ENCODE data around the gene CD52.
"Not testable (repeated sequence)": the region's sequence is repeated elsewhere in the genome, so short reads cannot be mapped to it uniquely, and the experiment has no call there.

CD52 gene

DNA sequence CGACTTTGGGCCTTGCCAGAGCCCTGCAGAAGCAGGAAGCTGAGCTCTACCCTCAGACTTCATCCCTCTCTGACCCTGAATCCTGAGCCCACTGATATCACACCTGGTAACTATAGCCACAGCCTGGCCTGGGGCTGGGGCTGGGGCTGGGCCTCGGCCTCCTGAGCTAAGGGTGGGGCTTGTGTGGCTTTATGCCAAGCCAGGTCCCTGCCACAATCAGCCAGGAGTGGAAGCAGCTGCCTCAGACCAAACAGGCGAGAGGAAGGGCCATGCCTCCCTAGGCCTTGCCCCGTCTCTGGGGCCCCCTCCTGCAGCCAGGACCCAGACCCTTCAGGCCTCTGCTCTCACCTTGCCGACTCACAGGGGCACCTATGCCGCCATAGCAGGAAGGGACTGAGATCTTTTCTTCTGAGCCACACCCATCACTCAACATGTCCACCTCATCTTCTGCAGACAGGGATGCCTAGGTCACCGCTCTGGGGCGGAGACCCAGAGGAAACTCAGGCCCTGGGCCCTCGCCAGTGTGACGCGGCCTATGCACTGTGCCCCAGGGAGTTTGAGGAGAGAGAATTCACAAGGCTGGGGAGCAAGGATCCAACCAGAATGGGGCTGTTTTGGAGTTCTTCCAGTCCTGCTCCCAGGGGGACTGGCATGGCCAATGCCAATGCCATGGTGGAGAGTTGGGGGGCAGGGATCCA lies 17.0 kb upstream of the CD52 start:
- DNase-seq (ENCODE audit: low spot score), result peak; percentile 46

DNA sequence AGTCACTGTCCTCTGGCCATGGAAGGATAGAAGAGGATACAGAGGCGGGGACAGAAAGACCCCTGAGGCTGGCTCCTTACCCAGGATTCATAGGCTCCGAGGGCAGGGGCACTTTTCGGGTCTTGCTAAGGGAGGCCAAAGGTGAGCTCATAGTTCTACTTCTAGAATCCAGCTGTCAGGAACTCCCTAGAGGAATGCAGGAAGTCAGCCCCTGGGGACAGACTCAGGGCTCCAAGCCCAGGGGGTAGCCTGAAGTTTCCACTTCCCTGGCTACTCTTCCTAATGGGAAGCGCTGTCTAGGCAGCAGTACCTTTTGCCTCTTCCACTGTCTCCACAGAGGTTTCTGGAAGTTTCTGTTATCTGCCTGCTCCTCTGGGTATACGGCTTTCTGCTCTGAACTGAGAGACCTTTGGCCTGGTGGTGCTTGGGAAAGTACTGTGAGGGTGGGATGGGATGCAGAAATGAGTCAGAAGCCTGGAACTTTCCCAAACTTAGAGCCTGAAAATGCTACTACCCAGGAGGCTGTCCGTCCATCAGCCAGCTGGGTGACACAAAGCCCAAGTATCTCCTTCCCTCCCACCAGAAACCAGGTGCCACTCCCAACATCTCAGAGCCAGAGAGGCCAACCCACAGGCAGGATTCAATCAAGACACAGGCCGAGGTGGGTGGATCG lies 14.9 kb upstream of the CD52 start:
- DNase-seq (ENCODE audit: low spot score), result no peak

DNA sequence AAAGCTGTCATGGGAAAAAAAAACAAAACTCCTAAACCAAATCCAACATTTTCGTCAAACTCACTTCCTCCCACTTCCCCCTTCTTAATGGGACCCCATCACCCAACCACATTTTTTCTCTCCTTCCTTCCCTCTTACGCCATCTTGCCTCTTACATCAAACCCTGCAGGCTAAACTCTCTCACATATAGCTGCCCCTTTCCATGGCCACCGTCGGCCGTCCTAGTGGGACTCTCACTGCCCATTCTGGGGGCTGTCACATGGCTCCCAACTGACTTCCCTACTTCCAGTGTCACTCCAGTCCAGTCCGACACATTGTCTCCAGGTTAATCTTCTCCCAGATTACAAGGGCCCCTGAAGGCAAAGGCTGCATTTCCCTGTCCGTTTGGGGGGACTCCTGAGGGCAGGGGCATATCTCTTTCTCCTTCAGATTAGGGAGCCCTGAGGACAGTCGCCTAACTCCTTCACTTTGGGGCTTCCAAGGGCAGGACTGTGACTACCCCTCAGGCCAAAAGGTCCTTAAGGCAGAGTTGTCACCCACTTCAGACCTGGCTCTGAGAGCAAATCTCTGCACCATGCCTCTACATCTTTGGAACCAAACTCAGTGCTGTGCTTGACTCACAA lies 12.0 kb upstream of the CD52 start:
- DNase-seq (ENCODE audit: low spot score), result no peak

DNA sequence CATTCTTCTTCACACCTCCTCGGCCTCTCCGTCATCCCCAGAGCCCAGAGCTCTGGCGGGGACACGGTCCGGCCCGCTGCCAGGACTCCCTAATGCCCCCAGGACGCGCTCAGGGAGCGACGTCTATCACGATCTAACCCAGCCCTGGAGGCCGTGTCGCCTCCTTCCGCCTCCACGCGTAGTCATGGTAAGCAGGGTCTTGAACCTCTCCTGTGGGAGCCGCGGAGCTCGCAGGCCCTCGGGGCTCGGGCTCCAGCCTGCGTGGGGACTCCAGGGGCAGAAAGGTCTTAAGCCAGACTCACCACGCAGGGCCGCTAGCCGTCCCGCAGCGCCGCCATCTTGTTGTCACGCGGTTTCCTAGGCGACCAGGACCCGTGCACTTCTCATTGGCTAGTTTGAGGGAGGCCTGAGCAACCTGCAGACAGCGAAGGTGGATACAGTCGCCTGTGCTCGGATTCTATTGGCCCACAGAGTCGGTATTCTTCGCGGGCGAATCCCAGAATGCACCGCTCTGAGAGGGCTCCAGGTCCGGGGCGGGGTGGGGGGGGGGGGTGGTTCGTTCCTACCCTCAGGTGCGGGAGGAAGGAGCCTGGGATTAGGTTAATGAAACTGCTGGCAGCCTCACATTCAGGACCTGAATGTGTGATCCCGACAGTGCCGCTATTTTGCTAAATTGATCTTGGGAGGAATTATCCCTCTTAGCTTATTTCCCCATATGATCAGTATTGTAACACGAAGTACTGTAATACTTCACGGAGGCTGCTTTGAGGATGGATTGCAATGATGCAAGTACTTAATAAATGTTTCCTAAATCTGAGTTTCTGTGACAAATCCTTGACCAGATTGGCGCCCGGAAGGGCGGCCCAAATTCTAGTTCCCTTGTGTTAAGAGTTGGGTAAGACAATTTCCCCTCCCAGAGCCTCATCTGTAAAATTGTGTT lies 11.2 kb upstream of the CD52 start, which contains the start of gene UBXN11:
Gene UBXN11 (minus strand): TSS at position 347 of the 940 bp plus-strand sequence. CDS start 3,753 bp downstream, outside the sequence.
- DNase-seq (ENCODE audit: low spot score), result peak; percentile 94

DNA sequence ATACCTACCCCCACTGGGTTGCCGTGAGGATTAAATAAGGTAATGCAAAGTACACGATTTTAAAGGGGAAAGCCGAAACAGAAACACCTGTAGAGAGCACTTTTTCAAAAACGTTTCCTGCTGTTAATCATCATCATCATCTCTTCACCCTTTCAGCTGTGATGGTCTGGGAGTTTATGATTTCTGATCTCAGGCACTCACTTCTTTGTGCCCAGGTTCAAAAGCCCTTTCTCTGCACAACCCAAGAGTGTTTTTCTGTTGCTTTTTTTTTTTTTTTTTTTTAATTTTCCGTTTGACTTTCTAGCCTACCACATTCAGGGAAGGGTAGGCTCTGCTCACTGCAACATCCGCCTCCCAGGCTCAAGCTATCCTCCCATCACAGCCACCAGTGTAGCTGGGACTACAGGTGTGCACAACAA lies 10.4 kb upstream of the CD52 start:
- DNase-seq (ENCODE audit: low spot score), result no peak

DNA sequence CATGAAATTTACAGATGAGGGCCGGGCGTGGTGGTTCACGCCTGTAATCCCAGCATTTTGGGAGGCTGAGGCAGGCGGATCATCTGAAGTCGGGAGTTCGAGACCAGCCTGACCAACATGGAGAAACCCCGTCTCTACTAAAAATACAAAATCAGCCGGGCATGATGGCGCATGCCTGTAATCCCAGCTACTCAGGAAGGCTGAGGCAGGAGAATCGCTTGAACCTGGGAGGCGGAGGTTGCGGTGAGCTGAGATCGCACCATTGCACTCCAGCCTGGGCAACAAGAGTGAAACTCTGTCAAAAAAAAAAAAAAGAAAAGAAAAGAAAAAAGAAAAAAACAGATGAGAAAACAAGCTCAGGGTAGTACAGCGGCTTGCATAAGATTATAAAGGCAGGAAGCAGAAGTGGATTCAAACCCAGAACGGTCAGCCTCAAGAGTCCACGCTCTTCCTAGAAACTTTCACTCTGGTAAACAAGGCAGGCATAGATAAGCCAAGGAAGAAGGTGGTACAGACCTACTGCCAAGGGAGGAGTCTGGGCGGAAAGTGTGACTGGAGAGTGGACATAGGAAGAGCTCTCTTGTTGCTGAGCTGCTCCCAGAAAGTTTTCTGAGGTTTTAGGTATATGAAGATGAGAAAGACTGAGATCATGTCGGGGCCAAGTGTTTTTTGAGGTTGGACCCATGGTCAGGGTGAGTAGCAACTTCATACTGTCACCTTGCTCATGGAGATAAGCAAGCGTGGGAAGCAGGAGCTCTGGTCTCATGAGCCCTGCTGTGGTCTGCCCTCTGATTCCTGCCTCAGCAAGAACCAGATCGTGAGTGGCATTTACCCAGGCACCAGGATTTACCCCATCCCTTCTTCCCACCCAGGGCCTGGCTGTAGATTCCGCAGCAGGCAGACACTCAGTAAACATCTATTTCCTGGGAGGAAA lies 9.5 kb upstream of the CD52 start:
- peak; percentile 49 for DNase-seq (ENCODE audit: low spot score)

DNA sequence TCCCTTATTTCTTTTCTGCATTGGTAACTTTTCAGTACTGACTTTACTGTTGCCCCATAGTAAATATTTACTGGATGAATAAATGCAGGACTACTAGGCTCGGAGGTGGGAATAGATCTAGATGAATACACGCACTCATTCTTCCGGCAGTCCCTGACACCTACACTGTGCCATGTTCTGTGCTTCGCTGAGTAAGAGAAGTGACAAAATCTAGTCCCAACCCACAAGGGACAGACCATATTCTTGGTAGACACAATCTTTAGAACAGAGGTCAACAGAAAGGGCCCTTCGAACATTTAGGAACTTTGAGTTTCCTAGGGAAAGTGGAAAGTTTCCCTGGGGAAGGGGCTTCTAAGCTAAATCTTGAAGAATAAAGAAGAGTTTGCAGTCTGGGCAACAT lies 3.3 kb upstream of the CD52 start:
- DNase-seq (ENCODE audit: low spot score), result no peak

DNA sequence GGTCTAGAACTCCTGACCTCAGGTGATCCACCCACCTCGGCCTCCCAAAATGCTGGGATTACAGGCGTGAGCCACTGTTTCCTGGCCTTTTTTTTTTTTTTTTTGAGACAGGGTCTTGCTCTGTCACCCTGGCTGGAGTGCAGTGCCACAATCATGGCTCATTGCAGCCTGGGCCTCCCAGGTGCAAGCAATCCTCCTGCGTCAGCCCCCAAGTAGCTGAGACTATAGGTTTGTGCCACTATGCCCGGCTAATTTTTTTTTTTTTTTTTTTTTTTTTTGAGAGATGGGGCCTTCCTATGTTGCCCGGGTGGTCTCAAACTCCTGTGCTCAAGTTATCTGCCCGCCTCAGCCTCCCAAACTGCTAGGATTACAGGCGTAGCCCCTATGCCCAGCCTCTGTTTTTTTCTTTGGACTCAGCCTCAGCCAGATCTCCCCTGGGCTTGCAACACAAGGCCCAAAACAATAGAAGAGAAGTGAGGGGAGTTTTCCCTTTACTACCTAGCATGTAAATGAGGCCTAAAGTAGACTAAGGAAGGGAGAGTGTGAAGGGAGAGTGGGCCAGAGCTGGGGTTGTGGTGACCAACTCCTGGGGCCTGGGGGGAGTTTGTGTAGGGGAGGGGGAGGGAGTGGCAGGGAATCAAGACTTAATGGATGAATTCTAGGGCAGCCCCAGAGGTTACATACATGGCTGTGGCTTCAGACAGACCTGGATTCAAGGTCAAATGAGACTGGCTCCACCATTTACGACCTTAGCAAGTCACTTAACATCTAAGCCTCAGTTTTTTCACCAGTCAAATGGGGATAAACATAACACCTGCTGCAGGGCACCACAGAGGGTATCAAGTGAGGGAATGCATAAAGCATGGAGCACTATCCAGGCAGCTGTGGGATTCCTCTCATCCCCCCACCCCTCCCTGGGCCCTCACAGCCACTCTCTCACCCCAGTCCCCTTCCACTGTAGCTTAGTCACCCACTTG lies 1.6 kb upstream of the CD52 start:
- DNase-seq (ENCODE audit: low spot score), result no peak

DNA sequence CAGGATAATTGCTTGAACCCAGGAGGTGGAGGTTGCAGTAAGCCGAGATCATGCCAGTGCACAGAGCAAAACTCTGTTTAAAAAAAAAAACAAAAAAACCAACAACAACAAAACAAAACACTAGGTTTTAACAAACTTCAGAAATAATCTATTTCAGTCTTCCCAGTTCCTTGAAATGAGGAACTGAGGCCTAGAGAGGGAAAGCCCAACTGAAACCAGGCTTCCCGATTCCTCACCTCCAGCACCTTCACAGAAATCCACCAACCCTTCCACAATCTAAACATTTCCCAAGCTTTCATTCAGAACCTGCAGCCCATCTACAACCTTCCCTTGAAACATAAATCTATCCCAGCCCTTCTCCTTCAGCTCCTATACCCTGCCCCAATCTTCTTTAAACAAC lies 612 bp upstream of the CD52 start:
- no peak for DNase-seq (ENCODE audit: low spot score)

DNA sequence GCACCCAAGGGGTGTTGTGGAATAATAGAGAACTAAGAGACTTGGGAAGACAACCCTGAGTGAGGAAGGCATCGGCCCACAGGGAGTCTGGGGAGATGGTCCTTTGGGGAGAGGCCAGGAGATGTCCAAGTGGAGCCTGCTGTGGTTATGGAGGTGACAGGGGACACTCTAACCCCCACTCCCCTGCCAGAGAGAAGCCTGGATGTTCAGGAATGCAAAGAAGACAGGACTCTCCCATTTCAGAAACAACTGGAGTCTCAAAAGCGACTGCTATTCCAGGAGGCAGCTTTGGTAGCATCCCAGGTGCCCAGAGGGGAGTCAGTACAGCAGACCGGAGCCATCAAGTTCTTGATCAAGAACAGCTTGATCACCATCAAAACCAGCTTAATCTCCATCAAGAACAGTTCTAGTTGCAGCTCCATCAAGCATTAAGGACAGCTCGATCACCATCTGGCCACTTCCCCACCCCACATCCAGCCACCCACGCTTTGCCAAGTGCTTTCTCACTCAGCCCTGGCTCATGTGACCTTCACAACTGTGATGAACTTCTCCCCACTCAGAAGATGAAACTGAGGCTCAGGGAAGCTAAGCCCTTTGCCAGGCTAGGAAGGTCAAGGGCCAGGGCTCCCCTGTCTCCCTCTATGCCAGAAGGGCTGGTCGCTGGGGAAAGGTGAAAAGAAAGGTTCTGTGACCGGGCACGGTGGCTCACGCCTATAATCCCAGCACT lies 743 bp downstream of the CD52 start:
- DNase-seq (ENCODE audit: low spot score), result no peak

DNA sequence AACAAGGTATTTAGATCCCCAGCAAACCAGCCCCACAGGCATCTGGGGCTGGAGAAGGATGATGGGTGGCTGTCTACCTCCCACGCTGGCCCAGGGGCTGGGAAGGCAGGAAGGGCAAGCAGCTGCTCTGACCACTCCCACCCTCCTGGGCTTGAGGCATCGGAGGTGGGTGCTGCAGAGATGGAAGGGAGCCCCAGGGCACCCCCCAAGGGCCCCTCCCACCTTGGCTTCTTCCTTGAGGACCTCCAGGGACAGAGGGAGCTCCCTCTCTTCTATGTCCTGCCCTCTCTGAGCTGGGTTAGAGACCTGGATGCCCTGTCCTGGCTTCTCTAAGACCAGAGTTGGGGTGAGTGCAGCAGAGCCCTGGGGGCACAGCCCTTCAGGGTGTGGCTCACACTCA lies 3.1 kb downstream of the CD52 start:
- DNase-seq (ENCODE audit: low spot score), result no peak

DNA sequence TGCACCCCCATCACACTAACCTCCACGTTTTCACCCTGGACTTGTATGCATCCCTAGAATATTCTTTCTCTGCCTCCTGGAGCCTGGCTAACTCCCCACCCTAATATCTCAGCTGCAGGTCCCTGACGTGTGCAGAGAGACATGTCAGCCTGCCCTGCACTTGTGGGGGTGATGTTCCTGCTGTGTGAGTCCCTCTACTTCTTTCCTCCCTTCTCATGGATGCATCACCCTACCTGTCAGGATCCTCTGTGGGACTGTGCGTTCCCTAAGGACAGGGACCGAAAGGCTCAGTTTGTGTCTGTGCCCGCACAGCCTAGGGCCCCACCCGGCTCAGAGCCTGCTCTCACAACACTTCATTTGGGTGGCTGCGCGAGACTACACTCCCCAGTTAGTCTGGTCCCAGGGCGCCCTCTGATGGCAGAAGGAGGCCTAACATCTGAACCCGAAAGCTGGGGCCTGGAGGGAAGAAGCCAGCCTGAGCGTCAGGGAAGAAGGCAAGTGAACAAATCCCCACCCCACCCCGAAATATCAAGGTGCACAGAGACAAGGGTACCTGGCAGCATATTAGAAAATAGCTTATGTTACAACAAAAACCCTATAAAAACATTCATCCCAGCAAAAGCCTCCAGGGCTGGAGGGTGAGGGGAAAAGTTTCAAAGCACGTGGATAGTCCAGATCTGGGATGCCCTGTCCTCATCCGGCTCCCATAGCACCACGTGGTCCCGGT lies 3.7 kb downstream of the CD52 start:
- peak; percentile 94 for DNase-seq (ENCODE audit: low spot score)

DNA sequence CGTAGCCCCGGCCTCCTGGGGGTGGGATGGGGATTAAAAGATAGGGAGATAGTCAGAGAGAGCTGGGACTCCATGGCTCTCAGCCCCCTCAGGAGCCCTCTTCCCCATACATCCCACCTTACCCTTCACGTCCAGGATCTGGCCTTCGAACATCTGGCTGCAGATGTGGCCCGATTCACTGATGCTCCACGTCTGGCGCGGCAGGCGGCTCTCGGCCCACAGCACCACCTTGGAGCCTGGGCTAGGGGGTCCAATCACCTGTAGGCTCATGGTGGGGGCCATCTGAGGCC lies 4.2 kb downstream of the CD52 start:
- no peak for DNase-seq (ENCODE audit: low spot score)

DNA sequence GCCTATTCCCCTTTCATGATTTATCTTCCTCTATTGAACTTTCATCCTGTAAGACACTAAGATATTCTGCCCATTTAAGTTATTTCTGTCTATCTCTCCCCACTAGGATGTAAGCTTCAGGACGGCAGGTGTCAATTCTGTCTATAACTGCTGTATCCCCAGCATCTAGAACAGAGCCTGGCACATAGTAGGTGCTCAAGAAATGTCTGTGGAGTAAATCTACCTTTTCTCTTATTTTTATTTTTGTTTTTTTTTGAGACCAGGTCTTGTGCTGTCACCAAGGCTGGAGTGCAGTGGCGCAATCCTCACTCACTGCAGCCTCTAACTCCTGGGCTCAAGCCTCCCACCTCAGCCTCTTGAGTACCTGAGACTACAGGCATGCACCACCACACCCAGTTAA lies 5.6 kb downstream of the CD52 start:
- no peak for DNase-seq (ENCODE audit: low spot score)

DNA sequence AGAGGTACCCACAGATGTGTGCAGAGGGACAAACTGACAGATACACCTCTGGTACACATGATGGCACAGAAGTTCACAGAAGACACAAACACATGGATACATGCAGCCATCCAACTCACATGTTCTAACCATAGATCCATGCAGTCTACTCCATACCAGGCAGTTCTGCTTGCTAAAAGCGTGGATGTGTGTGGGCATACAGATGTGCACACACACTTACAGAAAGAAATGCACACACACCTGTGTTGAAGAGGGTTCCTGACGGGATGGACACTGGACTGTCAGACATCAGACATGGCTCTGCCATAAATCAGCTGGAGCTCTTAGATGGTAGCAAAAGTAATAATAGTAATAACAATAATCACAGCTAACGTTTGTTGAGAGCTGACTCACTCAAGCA lies 6.8 kb downstream of the CD52 start:
- DNase-seq (ENCODE audit: low spot score), result no peak

DNA sequence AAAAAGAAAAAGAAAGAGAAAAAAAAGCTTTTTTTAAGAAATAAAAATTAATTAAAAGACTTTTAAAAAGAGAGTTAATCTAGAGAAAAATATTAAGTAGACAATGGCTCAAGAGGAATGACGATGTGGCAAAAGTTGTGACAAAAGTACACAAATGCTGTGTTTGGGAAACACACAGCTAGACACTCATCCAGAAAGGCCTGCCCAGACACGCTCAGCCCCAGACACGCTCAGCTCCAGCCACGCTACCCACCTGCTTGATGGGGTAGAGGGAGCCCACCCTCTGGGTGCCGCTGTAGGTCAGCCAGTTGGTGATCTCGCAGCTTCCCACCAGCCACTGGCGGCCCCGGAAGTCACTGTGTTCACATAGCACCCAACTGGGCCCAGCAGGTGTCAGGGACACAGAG lies 10.2 kb downstream of the CD52 start:
- DNase-seq (ENCODE audit: low spot score), result no peak

DNA sequence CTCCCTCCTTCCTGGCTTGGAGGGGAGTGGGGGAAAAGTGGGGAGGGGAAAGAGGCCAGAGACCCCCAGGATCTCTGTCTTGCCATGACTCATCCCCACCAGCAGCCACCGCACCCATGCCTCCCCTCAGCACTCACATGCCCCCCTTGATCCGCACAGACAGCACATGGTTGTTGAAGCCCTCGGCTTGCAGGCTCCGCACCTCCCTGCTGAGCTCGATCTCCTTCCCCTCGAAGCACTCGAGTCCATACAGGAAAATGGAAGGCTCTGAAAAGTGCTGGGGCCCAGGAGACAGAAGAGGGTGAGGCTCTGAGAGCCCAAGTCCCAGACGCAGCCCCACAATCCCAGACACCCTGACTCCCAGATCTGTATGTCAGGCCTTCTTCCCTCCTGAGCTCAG lies 10.8 kb downstream of the CD52 start:
- DNase-seq (ENCODE audit: low spot score), result no peak

DNA sequence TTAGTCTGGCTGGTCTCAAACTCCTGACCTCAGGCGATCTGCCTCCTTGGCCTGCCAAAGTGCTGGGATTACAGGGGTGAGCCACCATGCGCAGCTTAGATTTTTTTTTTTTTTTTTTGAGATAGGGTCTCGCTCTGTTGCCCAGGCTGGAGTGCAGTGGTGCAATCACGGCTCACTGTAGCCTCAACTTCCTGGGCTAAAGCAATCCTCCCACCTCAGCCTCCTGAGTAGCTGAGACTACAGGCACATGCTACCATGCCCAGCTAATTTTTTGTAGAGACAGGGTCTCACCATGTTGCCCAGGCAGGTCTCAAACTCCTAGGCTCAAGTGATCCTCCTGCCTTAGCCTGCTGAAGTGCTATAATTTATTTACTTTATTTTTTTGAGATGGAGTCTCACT lies 11.6 kb downstream of the CD52 start:
- DNase-seq (ENCODE audit: low spot score), result not testable (repeated sequence)

DNA sequence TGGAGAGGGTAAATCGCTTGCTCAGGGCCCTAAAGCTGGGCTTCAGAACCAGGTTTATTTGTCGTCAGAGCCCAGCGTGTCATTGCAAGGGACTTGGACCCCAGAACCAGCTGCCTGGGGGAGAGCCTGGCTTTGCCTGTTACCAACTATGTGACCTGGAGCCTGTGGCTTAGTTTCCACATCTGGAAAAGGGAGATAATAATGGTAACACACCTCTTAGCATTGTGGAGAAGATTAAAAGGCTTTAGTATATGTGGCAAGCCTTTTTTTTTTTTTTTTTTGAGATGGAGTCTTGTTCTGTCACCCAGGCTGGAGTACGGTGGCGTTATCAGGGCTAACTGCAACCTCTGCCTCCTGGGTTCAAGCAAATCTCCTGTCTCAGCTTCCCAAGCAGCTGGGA lies 12.5 kb downstream of the CD52 start:
- no peak for DNase-seq (ENCODE audit: low spot score)

Data from hematopoietic multipotent progenitor cell treated with erythropoietin and hydrocortisone succinate and interleukin-3 and kit ligand, for 17 days (in vitro differentiated cells).